ENCODE results near the gene FAM193A. TPM values are rescaled to one million over a fixed set of nuclear protein-coding genes. Genes with fewer than 3 reads are reported as not detected.
"Not testable (repeated sequence)": the region's sequence is repeated elsewhere in the genome, so short reads cannot be mapped to it uniquely, and the experiment has no call there.

The FAM193A gene
- total RNA-seq, 8 experiments from 2014 or later = 9.1 to 38.2 (median 18.6) TPM

- H3K27ac ChIP-seq = no peak overlapping the region
- in situ Hi-C loops (cut with MboI; ENCODE audit: low pct_unique_long_range_greater_than_20kb in 2 of 9, low sequenced_read_pairs in 9 of 9, unreplicated experiment in 9 of 9) = no loop called here
- H3K4me1 ChIP-seq (replicated peaks in 1 of 2) = peaks cover 0 to 7% of the 10 kb centered on the region in 2 donors
- peak in 3 of 8 experiments; percentile 83 to 85 (median 85) for ATAC-seq (replicated peaks in 6 of 8)
- WGBS, 10 experiments = 0 to 100% (median 96%) methylated on average over 1 to 6 of the region's 7 CpGs
- H3K4me3 ChIP-seq = no peak overlapping the region
Measured at GRCh38 chr4:2608291-2608690, 71.8 kb downstream of the FAM193A start.

- in situ Hi-C loops (cut with MboI; ENCODE audit: low pct_unique_long_range_greater_than_20kb in 2 of 9, low sequenced_read_pairs in 9 of 9, unreplicated experiment in 9 of 9) = no loop called here
- no peaks in the 10 kb centered on the region for H3K4me1 ChIP-seq (replicated peaks in 1 of 2)
- no peak overlapping the region for H3K4me3 ChIP-seq
- ATAC-seq (replicated peaks in 6 of 8) = no peak
- WGBS, 10 experiments = 93 to 100% (median 98%) methylated on average over 6 to 14 of the region's 14 CpGs; no CpG with 5 or more reads in 3 of the 10 experiments
- H3K27ac ChIP-seq = no peak overlapping the region
Measured at GRCh38 chr4:2615821-2616220, 79.4 kb downstream of the FAM193A start.

- 64 to 83% (median 72%) methylated on average over 1 to 6 of the region's 6 CpGs; no CpG with 5 or more reads in 1 of the 10 experiments for WGBS, 10 experiments
Measured at GRCh38 chr4:2617955-2618354, 81.5 kb downstream of the FAM193A start.

GRCh38 chr4:2618729-2619128, 82.3 kb downstream of the FAM193A start:
- in situ Hi-C loops (cut with MboI; ENCODE audit: low pct_unique_long_range_greater_than_20kb in 2 of 9, low sequenced_read_pairs in 9 of 9, unreplicated experiment in 9 of 9); H3K27ac ChIP-seq; H3K4me1 ChIP-seq (replicated peaks in 1 of 2); H3K4me3 ChIP-seq; ATAC-seq (replicated peaks in 6 of 8): not testable (repeated sequence)
- WGBS, 10 experiments = 60 to 100% (median 94%) methylated on average over 1 to 4 of the region's 9 CpGs; no CpG with 5 or more reads in 3 of the 10 experiments

More at GRCh38 chr4:2617955-2618354, 81.5 kb downstream of the FAM193A start:
- no peak overlapping the region for H3K4me3 ChIP-seq
- in situ Hi-C loops (cut with MboI; ENCODE audit: low pct_unique_long_range_greater_than_20kb in 2 of 9, low sequenced_read_pairs in 9 of 9, unreplicated experiment in 9 of 9) = no loop called here
- H3K27ac ChIP-seq = no peak overlapping the region
- ATAC-seq (replicated peaks in 6 of 8) = no peak
- no peaks in the 10 kb centered on the region for H3K4me1 ChIP-seq (replicated peaks in 1 of 2)

GRCh38 chr4:2619459-2619858, 83.0 kb downstream of the FAM193A start:
- no peaks in the 10 kb centered on the region for H3K4me1 ChIP-seq (replicated peaks in 1 of 2)
- H3K27ac ChIP-seq = no peak overlapping the region
- no peak for ATAC-seq (replicated peaks in 6 of 8)
- 43 to 100% (median 71%) methylated on average over 2 to 4 of the region's 8 CpGs; no CpG with 5 or more reads in 3 of the 10 experiments for WGBS, 10 experiments
- no peak overlapping the region for H3K4me3 ChIP-seq
- in situ Hi-C loops (cut with MboI; ENCODE audit: low pct_unique_long_range_greater_than_20kb in 2 of 9, low sequenced_read_pairs in 9 of 9, unreplicated experiment in 9 of 9) = no loop called here

GRCh38 chr4:2621419-2621818, 85.0 kb downstream of the FAM193A start:
- Histone ChIP-seq H3K27ac (no peak overlapping the region), H3K4me3 (no peak overlapping the region), H3K4me1 (replicated peaks in 1 of 2) (no peaks in the 10 kb centered on the region)
- in situ Hi-C loops (cut with MboI; ENCODE audit: low pct_unique_long_range_greater_than_20kb in 2 of 9, low sequenced_read_pairs in 9 of 9, unreplicated experiment in 9 of 9) = no loop called here
- WGBS, 10 experiments = 20 to 100% (median 94%) methylated on average over 1 to 7 of the region's 7 CpGs; no CpG with 5 or more reads in 2 of the 10 experiments
- peak in 1 of 8 experiments; percentile 24 for ATAC-seq (replicated peaks in 6 of 8)

- H3K4me3 ChIP-seq = no peak overlapping the region
- ATAC-seq (replicated peaks in 6 of 8) = no peak
- 100% methylated on average over 2 of the region's 6 CpGs; no CpG with 5 or more reads in 9 of the 10 experiments for WGBS, 10 experiments
- in situ Hi-C loops (cut with MboI; ENCODE audit: low pct_unique_long_range_greater_than_20kb in 2 of 9, low sequenced_read_pairs in 9 of 9, unreplicated experiment in 9 of 9) = no loop called here
- no peak overlapping the region for H3K27ac ChIP-seq
- no peaks in the 10 kb centered on the region for H3K4me1 ChIP-seq (replicated peaks in 1 of 2)
Measured at GRCh38 chr4:2623442-2623841, 87.0 kb downstream of the FAM193A start.

- in situ Hi-C loops (cut with MboI; ENCODE audit: low pct_unique_long_range_greater_than_20kb in 2 of 9, low sequenced_read_pairs in 9 of 9, unreplicated experiment in 9 of 9) = no loop called here
Measured at GRCh38 chr4:2624782-2625530, 88.5 kb downstream of the FAM193A start.

GRCh38 chr4:2626231-2626630, 89.8 kb downstream of the FAM193A start:
- 80 to 100% (median 93%) methylated on average over 1 to 7 of the region's 10 CpGs; no CpG with 5 or more reads in 6 of the 10 experiments for WGBS, 10 experiments
- H3K27ac ChIP-seq = no peak overlapping the region
- no peak for ATAC-seq (replicated peaks in 6 of 8)
- H3K4me1 ChIP-seq (replicated peaks in 1 of 2) = no peaks in the 10 kb centered on the region
- no peak overlapping the region for H3K4me3 ChIP-seq
- in situ Hi-C loops (cut with MboI; ENCODE audit: low pct_unique_long_range_greater_than_20kb in 2 of 9, low sequenced_read_pairs in 9 of 9, unreplicated experiment in 9 of 9) = no loop called here

More at GRCh38 chr4:2624782-2625530, 88.5 kb downstream of the FAM193A start:
- Histone ChIP-seq H3K27ac (no peak overlapping the region), H3K4me3 (no peak overlapping the region), H3K4me1 (replicated peaks in 1 of 2) (no peaks in the 10 kb centered on the region)
- no peak for ATAC-seq (replicated peaks in 6 of 8)
- WGBS, 10 experiments = 87 to 100% (median 97%) methylated on average over 1 to 9 of the region's 22 CpGs

- 93 to 100% (median 93%) methylated on average over 1 to 17 of the region's 24 CpGs; no CpG with 5 or more reads in 1 of the 10 experiments for WGBS, 10 experiments
- H3K4me1 ChIP-seq (replicated peaks in 1 of 2) = no peaks in the 10 kb centered on the region
- no peak for ATAC-seq (replicated peaks in 6 of 8)
- H3K4me3 ChIP-seq = no peak overlapping the region
- in situ Hi-C loops (cut with MboI; ENCODE audit: low pct_unique_long_range_greater_than_20kb in 2 of 9, low sequenced_read_pairs in 9 of 9, unreplicated experiment in 9 of 9) = no loop called here
- H3K27ac ChIP-seq = no peak overlapping the region
Measured at GRCh38 chr4:2630556-2631273, 94.3 kb downstream of the FAM193A start.

GRCh38 chr4:2634014-2634413, 97.6 kb downstream of the FAM193A start:
- Histone ChIP-seq H3K4me3 (no peak overlapping the region), H3K27ac (no peak overlapping the region), H3K4me1 (replicated peaks in 1 of 2) (no peaks in the 10 kb centered on the region)
- in situ Hi-C loops (cut with MboI; ENCODE audit: low pct_unique_long_range_greater_than_20kb in 2 of 9, low sequenced_read_pairs in 9 of 9, unreplicated experiment in 9 of 9) = no loop called here
- ATAC-seq (replicated peaks in 6 of 8) = peak in 2 of 8 experiments; percentile 26 to 48
- 0 to 89% (median 88%) methylated on average over 1 to 5 of the region's 5 CpGs; no CpG with 5 or more reads in 3 of the 10 experiments for WGBS, 10 experiments

GRCh38 chr4:2636331-2636730, 99.9 kb downstream of the FAM193A start:
- in situ Hi-C loops (cut with MboI; ENCODE audit: low pct_unique_long_range_greater_than_20kb in 2 of 9, low sequenced_read_pairs in 9 of 9, unreplicated experiment in 9 of 9) = no loop called here
- 90 to 100% (median 95%) methylated on average over 1 to 6 of the region's 6 CpGs; no CpG with 5 or more reads in 3 of the 10 experiments for WGBS, 10 experiments
- no peak overlapping the region for H3K27ac ChIP-seq

GRCh38 chr4:2636994-2637393, 100.5 kb downstream of the FAM193A start:
- H3K4me3 ChIP-seq; H3K27ac ChIP-seq; ATAC-seq (replicated peaks in 6 of 8); in situ Hi-C loops (cut with MboI; ENCODE audit: low pct_unique_long_range_greater_than_20kb in 2 of 9, low sequenced_read_pairs in 9 of 9, unreplicated experiment in 9 of 9); H3K4me1 ChIP-seq (replicated peaks in 1 of 2): not testable (repeated sequence)
- WGBS, 10 experiments = 80 to 100% (median 97%) methylated on average over 1 to 5 of the region's 5 CpGs; no CpG with 5 or more reads in 2 of the 10 experiments

More at GRCh38 chr4:2636331-2636730, 99.9 kb downstream of the FAM193A start:
- no peak for ATAC-seq (replicated peaks in 6 of 8)
- Histone ChIP-seq H3K4me3 (no peak overlapping the region), H3K4me1 (replicated peaks in 1 of 2) (no peaks in the 10 kb centered on the region)
